ENCODE data around the gene SHISAL1.

DNA sequence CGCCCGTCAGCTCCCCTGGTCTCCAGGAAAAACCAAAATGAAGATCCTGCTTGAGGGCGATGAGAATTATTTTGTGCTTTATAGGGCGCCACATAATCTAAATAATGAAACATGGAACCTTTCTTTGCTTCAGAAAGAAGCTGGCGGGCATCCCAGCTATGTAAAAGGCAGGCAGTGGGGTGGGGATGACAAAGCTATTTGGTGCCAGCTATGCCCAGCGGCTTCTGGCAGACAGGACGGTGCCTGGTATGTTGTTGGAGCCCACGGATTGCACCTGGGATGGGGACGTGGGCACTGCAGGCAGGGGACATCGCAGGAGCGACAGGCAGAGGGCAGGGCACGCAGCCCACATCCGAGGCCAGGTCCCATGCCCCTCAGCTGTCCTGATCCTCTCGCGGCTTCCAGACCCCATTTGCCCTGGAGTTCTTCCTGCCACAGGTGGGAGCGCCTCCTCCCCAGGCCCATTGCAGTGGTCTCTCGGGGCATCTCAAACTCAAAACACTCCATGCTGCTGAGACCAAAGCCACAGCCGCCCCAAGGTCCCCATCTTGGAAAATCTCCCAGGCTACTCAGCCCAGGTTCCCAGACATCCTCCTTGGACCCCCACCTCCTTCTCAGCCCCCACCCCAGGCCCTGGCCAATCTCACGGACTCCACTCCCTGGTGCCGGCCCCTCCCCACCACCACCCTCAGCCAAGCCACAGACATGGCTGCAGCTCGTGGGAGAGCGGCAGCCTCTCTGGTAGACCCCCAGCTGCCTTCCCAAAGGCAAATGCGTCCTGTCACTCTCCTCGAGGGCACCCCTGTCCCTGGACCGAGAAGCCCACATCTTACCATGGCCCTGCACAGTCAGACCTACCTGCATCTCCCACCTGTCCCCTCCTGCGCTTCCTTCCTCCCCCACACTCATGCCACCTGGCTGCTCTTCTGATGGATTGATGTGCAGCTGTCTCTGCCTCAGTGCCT is 45.7 kb downstream of the SHISAL1 start:
- no peak for TF ChIP-seq GATA3 (IDR thresholded peaks at IDR 0.05; ENCODE audit: low read depth, low read length)
- TF ChIP-seq GATA2 (IDR thresholded peaks at IDR 0.05; ENCODE audit: low read depth, low read length), result no peak

All from SH-SY5Y (cell line).